ENCODE results near the gene FN1. TPM values are rescaled to one million over a fixed set of nuclear protein-coding genes. Genes with fewer than 3 reads are reported as not detected.

The FN1 gene
- total RNA-seq, 1 donor from 2014 or later: 962 TPM

DNA sequence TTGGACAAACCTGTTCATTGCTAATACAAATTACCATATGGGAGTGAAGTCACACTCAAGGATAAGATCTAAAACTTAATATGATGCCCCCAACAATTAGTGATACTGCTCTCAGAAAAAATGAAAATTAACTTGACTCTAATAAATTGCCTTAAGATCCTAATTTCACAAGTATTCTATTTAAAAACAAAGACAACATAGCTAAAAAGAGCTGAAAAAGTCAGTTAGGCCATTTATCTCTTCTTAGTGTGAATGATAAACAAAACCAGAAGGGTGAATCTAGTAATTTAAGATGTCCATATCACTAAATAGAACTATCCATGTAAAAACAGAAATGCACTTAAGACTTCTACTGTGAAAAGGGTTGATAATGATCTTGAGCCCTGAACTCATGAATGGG lies 53.4 kb downstream of the FN1 start:
- TF ChIP-seq, protein P1, sequence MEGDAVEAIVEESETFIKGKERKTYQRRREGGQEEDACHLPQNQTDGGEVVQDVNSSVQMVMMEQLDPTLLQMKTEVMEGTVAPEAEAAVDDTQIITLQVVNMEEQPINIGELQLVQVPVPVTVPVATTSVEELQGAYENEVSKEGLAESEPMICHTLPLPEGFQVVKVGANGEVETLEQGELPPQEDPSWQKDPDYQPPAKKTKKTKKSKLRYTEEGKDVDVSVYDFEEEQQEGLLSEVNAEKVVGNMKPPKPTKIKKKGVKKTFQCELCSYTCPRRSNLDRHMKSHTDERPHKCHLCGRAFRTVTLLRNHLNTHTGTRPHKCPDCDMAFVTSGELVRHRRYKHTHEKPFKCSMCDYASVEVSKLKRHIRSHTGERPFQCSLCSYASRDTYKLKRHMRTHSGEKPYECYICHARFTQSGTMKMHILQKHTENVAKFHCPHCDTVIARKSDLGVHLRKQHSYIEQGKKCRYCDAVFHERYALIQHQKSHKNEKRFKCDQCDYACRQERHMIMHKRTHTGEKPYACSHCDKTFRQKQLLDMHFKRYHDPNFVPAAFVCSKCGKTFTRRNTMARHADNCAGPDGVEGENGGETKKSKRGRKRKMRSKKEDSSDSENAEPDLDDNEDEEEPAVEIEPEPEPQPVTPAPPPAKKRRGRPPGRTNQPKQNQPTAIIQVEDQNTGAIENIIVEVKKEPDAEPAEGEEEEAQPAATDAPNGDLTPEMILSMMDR (conservative IDR thresholded peaks at IDR 0.05; ENCODE audit: low read depth, low read length): no peak
- DNase-seq (ENCODE audit: low read depth): no peak

DNA sequence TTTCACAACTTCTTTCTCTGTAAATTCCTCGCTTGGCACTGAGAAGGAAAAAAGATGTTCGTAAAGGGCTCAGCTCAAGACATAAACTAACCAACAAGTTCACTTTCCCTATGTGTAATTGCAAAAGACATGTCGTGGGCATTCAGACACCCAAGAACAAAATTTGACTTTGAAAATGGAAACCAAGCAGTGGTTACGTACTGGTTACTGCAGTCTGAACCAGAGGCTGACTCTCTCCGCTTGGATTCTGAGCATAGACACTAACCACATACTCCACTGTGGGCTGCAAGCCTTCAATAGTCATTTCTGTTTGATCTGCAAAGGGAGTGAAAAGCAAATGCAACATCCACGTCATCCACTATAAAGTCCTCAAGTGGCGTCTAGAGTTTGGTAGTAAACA lies 53.9 kb downstream of the FN1 start:
- TF ChIP-seq, protein P1 (conservative IDR thresholded peaks at IDR 0.05; ENCODE audit: low read depth, low read length): no peak
- DNase-seq (ENCODE audit: low read depth): no peak
- H3K4me3 ChIP-seq (ENCODE audit: low read depth, low read length): no peak overlapping the region

More for the DNA sequence above, 53.4 kb downstream of the FN1 start:
- no peak overlapping the region for H3K4me3 ChIP-seq (ENCODE audit: low read depth, low read length)

DNA sequence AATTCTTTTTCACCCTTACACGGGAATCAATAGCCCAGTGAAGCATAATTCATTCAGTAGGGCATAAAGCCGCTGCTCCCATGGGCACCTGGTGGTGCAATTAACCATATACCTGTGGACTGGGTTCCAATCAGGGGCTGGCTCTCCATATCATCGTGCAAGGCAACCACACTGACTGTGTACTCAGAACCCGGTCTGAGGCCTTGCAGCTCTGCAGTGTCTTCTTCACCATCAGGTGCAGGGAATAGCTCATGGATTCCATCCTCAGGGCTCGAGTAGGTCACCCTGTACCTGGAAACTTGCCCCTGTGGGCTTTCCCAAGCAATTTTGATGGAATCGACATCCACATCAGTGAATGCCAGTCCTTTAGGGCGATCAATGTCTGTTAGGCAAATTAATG lies 55.2 kb downstream of the FN1 start:
- H3K4me3 ChIP-seq (ENCODE audit: low read depth, low read length): no peak overlapping the region
- TF ChIP-seq, protein P1 (conservative IDR thresholded peaks at IDR 0.05; ENCODE audit: low read depth, low read length): no peak
- DNase-seq (ENCODE audit: low read depth): no peak

DNA sequence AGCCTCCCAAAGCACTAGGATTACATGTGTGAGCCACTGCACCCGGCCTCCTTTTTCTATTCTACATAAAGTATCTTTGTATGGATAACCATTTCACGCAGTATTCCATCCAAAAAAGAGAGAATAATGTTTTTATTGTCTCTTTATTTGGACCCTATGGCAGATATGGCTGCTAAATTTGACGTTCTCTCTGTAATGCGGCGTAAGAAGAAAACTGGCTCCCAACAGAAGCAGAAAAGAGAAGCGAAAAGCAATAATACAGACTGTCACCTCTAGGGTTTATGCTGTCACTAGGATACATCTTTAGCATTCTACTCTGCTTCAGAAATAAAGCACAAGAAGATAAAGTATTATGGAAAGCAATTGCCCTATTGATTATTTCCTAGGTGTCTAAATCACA lies 55.9 kb downstream of the FN1 start:
- H3K4me3 ChIP-seq (ENCODE audit: low read depth, low read length): no peak overlapping the region
- TF ChIP-seq, protein P1 (conservative IDR thresholded peaks at IDR 0.05; ENCODE audit: low read depth, low read length): no peak
- DNase-seq (ENCODE audit: low read depth): no peak

DNA sequence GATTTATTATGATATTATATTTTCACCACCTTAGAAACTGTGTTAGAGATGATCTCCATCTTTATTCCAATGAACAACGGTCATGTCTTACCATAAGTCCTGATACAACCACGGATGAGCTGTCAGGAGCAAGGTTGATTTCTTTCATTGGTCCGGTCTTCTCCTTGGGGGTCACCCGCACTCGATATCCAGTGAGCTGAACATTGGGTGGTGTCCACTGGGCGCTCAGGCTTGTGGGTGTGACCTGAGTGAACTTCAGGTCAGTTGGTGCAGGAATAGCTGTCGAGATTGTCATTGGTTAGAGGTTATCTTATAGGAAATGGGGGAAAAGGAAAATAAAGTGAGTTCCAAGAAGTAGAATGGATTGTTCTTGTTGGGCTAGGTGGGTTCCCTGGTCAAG lies 56.8 kb downstream of the FN1 start:
- TF ChIP-seq, protein P1 (conservative IDR thresholded peaks at IDR 0.05; ENCODE audit: low read depth, low read length): no peak
- no peak overlapping the region for H3K4me3 ChIP-seq (ENCODE audit: low read depth, low read length)
- no peak for DNase-seq (ENCODE audit: low read depth)

DNA sequence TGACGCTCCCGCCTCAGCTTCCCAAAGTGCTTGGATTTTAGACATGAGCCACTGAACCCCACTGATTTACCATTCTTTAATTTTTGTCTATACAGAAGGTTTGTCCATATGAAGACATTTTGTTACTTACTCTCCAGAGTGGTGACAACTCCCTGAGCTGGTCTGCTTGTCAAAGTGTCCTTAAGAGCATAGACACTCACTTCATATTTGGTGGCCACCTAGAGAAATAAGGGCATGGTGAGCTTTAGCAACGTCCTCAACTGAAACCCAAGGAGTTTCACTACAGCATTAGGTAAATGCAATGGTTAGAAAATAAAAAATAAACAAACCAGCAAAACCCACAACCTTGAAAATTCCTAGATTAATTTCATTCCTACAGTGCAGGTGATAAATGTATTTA lies 57.8 kb downstream of the FN1 start:
- DNase-seq (ENCODE audit: low read depth): no peak

DNA sequence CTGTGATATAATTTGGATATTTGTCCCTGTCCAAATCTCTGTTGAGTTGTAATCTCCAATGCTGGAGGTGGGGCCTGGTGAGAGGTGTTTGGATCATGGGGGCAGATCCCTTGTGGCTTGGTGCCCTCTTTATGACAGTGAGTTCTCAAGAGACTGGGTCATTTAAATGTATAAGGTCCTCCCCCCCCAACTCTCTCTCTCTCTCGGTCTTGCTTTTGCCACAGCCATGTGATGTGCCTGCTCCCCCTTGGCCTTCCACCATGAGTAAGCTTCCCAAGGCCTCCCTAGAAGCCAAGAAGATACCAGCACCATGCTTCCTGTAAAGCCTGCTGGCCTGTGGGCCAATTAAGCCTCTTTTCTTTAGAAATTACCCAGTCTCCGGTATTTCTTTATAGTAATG lies 58.6 kb downstream of the FN1 start:
- no peak overlapping the region for H3K4me3 ChIP-seq (ENCODE audit: low read depth, low read length)
- DNase-seq (ENCODE audit: low read depth): no peak
- TF ChIP-seq, protein P1 (conservative IDR thresholded peaks at IDR 0.05; ENCODE audit: low read depth, low read length): no peak

More for the DNA sequence above, 57.8 kb downstream of the FN1 start:
- H3K4me3 ChIP-seq (ENCODE audit: low read depth, low read length): no peak overlapping the region
- TF ChIP-seq, protein P1 (conservative IDR thresholded peaks at IDR 0.05; ENCODE audit: low read depth, low read length): no peak
